Ovary (tissue), 3 donors: ENCODE measurements around the gene UNKL.

ENCODE experiments used
- CTCF ChIP-seq, 3 donors: fragments of 450-650 bp in 2 of 3; fragments of 200-600 bp in 1 of 3; IDR thresholded peaks; one replicate each; pipeline versions ENCODE4 v1.5.1 to v1.8.0; 2016 to 2022; ENCODE audit warnings: antibody characterized with exemption in 3 of 3, mild to moderate bottlenecking in 1 of 3
- EP300 ChIP-seq: sonication (generic); formaldehyde crosslinking; IDR thresholded peaks from one replicate; pipeline ENCODE4 v1.6.1; 2017; ENCODE audit warnings: antibody characterized with exemption
- donor health status: DM: no; HTN: no; CAD: no.

- no peak for TF ChIP-seq CTCF (IDR thresholded peaks at IDR 0.05)
- no peak for TF ChIP-seq EP300
Observed at GRCh38 chr16:1407753-1408152, 6.8 kb downstream of the UNKL start.
